ENCODE data around the gene RPS6KL1.

The RPS6KL1 gene

DNA sequence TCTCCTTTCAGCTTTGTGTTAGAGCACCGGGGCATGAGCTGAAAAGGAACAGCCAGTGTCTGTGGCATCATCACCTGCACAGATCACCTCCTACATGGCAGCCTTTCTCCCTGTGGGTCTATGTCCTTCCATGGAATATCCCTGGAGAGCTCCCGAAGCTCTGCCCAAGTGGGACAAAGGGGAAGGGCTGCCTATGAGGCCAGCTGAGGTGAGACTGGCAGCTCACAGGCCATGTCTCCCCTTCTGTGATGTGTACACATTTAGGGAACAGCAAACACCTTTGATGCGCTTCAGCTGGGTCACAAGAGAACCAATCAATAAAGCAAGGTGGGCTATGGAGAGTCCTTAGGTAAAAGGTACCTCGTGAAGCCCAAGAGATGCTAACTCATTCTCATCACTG, 51.2 kb downstream of the RPS6KL1 start:
- TF ChIP-seq, protein P1, sequence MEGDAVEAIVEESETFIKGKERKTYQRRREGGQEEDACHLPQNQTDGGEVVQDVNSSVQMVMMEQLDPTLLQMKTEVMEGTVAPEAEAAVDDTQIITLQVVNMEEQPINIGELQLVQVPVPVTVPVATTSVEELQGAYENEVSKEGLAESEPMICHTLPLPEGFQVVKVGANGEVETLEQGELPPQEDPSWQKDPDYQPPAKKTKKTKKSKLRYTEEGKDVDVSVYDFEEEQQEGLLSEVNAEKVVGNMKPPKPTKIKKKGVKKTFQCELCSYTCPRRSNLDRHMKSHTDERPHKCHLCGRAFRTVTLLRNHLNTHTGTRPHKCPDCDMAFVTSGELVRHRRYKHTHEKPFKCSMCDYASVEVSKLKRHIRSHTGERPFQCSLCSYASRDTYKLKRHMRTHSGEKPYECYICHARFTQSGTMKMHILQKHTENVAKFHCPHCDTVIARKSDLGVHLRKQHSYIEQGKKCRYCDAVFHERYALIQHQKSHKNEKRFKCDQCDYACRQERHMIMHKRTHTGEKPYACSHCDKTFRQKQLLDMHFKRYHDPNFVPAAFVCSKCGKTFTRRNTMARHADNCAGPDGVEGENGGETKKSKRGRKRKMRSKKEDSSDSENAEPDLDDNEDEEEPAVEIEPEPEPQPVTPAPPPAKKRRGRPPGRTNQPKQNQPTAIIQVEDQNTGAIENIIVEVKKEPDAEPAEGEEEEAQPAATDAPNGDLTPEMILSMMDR (IDR thresholded peaks at IDR 0.05) = no peak
- Histone ChIP-seq H3K9me3 (ENCODE audit: control insufficient read depth, low read length) (no peaks in the 10 kb centered on the region), H3K27ac (no peak overlapping the region), H3K4me3 (ENCODE audit: low read depth, low read length) (no peak overlapping the region), H3K4me2 (ENCODE audit: low read length) (no peak overlapping the region), H3K4me1 (no peaks in the 10 kb centered on the region), H3K9ac (no peak overlapping the region), H3K79me2 (no peaks in the 10 kb centered on the region), H2AFZ (no peak overlapping the region), H3K27me3 (ENCODE audit: control insufficient read depth, insufficient read depth, low read length) (no peaks in the 10 kb centered on the region), H3K36me3 (ENCODE audit: control insufficient read depth, insufficient read depth, low read length) (no peaks in the 10 kb centered on the region)

DNA sequence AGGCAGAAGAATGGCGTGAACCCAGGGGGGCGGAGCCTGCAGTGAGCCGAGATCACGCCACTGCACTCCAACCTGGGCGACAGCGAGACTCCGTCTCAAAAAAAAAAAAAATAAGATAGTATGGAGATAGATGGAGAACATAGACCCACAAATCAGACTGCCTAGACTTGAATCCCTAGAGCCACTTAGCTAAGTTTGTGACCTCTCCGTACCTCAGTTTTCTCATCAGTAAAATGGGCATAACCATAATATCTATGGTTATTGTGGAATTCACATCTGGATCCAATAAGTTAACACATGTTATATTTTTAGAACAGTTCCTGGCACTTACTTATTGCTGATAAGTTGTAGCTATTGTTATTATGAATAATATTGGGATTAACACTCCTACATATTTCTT, 54.3 kb downstream of the RPS6KL1 start:
- Histone ChIP-seq H3K27me3 (ENCODE audit: control insufficient read depth, insufficient read depth, low read length) (no peaks in the 10 kb centered on the region), H3K4me3 (ENCODE audit: low read depth, low read length) (no peak overlapping the region), H3K4me2 (ENCODE audit: low read length) (no peak overlapping the region), H3K9me3 (ENCODE audit: control insufficient read depth, low read length) (no peaks in the 10 kb centered on the region), H3K4me1 (no peaks in the 10 kb centered on the region), H2AFZ (no peak overlapping the region), H3K9ac (no peak overlapping the region), H3K27ac (no peak overlapping the region), H3K36me3 (ENCODE audit: control insufficient read depth, insufficient read depth, low read length) (no peaks in the 10 kb centered on the region), H3K79me2 (no peaks in the 10 kb centered on the region)
- TF ChIP-seq, protein P1 (IDR thresholded peaks at IDR 0.05) = no peak

DNA sequence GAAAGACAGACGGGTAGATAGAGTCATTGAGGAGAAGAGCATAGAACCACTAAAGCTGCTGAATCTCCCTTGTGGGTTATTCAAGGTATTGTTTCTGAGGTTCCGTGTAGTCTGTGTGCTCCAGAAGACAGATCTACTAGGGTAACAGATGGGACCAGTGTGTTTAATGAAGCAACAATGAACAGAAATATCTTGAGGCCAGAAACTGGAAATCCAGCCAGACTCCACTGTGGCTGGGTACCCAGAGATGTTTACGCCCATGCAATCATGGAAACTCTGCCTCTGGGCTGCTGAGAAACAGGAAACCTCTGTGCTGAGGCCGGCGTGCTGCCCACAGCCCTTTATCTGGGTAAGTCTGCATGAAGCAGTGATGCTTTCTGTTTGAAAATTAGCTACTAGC, 55.4 kb downstream of the RPS6KL1 start:
- Histone ChIP-seq H3K4me2 (ENCODE audit: low read length) (no peak overlapping the region), H3K9ac (no peak overlapping the region), H3K4me3 (ENCODE audit: low read depth, low read length) (no peak overlapping the region), H3K9me3 (ENCODE audit: control insufficient read depth, low read length) (no peaks in the 10 kb centered on the region), H3K4me1 (no peaks in the 10 kb centered on the region), H3K79me2 (no peaks in the 10 kb centered on the region), H3K36me3 (ENCODE audit: control insufficient read depth, insufficient read depth, low read length) (no peaks in the 10 kb centered on the region), H3K27me3 (ENCODE audit: control insufficient read depth, insufficient read depth, low read length) (no peaks in the 10 kb centered on the region), H3K27ac (no peak overlapping the region), H2AFZ (no peak overlapping the region)
- TF ChIP-seq, protein P1 (IDR thresholded peaks at IDR 0.05) = no peak

DNA sequence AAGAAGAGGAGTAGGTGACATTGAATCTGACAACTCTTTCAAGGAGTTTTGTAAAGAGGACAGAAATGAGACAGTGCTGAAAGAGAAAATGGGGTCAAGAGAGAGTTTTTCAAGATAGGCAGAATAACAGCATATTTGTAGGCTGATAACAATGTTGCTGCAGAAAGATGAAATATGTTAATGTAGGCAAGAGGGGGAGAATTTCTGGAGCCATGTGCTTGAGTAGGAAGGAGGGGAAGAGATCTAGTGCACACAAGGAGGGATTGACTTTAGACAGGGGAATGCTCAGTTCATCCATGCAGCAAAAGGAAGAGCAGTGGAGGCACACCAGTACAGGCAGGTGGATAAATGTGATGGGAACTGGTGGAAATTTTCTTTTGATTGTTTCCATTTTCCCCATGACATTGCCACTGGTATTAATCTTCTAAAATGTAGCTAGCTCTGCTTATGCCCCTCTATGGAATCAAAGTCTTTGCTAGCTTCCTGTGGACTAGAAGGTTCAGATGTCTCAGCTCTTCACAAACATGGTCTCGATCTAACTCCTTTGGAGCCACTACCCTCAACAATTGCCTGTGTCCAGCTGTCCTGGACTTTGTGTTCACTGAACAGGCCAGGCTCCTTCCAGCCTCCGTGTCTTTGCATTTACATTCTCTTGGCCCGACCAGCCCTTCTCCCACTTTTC, 56.2 kb downstream of the RPS6KL1 start:
- H3K4me2 ChIP-seq (ENCODE audit: low read length) = no peak overlapping the region
- H3K79me2 ChIP-seq = no peaks in the 10 kb centered on the region
- H3K36me3 ChIP-seq (ENCODE audit: control insufficient read depth, insufficient read depth, low read length) = no peaks in the 10 kb centered on the region
- H3K4me1 ChIP-seq = no peaks in the 10 kb centered on the region
- TF ChIP-seq, protein P1 (IDR thresholded peaks at IDR 0.05) = no peak
- no peak overlapping the region for H2AFZ ChIP-seq
- H3K27me3 ChIP-seq (ENCODE audit: control insufficient read depth, insufficient read depth, low read length) = no peaks in the 10 kb centered on the region
- H3K9me3 ChIP-seq (ENCODE audit: control insufficient read depth, low read length) = no peaks in the 10 kb centered on the region
- no peak overlapping the region for H3K9ac ChIP-seq
- H3K27ac ChIP-seq = no peak overlapping the region
- no peak overlapping the region for H3K4me3 ChIP-seq (ENCODE audit: low read depth, low read length)

DNA sequence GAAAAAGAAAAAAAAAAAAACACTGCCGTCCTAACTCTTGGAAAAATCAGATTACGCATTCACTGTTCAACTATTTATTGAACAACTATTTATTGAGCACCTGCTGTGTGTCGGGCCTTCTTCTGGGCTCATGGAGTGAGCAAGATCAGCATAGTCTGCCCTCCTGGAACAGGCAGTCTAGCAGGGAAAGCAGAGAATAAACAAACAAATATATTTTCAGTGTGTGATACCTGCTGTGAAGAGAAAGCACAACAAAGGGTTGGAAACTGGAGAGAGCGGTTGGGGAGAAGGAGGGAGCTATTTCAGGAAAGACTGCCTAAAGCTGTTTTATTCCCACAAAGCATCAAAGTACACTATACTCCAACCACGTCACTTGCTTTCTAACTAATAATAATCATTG, 57.9 kb downstream of the RPS6KL1 start:
- TF ChIP-seq, protein P1 (IDR thresholded peaks at IDR 0.05) = no peak
- no peaks in the 10 kb centered on the region for H3K27me3 ChIP-seq (ENCODE audit: control insufficient read depth, insufficient read depth, low read length)
- no peaks in the 10 kb centered on the region for H3K36me3 ChIP-seq (ENCODE audit: control insufficient read depth, insufficient read depth, low read length)
- no peak overlapping the region for H2AFZ ChIP-seq
- H3K27ac ChIP-seq = no peak overlapping the region
- peaks cover 2% of the 10 kb centered on the region for H3K79me2 ChIP-seq
- no peaks in the 10 kb centered on the region for H3K9me3 ChIP-seq (ENCODE audit: control insufficient read depth, low read length)
- H3K9ac ChIP-seq = no peak overlapping the region
- H3K4me2 ChIP-seq (ENCODE audit: low read length) = no peak overlapping the region
- H3K4me1 ChIP-seq = no peaks in the 10 kb centered on the region
- no peak overlapping the region for H3K4me3 ChIP-seq (ENCODE audit: low read depth, low read length)
